Measurements from ENCODE around the gene MAGI1.

The MAGI1 gene

GRCh38 chr3:65914032-65914739 is 124.5 kb downstream of the MAGI1 start:
- Histone ChIP-seq H3K27ac (no peak overlapping the region), H3K36me3 (no peaks in the 10 kb centered on the region), H3K27me3 (no peaks in the 10 kb centered on the region), H3K4me1 (ENCODE audit: control insufficient read depth in 1 of 2, insufficient read depth in 1 of 2, low read depth in 1 of 2, low read length in 1 of 2) (no peaks in the 10 kb centered on the region), H3K9me3 (no peaks in the 10 kb centered on the region), H3K4me3 (ENCODE audit: low read depth in 1 of 2, low read length in 1 of 2) (no peak overlapping the region)
- TF ChIP-seq, protein P1, sequence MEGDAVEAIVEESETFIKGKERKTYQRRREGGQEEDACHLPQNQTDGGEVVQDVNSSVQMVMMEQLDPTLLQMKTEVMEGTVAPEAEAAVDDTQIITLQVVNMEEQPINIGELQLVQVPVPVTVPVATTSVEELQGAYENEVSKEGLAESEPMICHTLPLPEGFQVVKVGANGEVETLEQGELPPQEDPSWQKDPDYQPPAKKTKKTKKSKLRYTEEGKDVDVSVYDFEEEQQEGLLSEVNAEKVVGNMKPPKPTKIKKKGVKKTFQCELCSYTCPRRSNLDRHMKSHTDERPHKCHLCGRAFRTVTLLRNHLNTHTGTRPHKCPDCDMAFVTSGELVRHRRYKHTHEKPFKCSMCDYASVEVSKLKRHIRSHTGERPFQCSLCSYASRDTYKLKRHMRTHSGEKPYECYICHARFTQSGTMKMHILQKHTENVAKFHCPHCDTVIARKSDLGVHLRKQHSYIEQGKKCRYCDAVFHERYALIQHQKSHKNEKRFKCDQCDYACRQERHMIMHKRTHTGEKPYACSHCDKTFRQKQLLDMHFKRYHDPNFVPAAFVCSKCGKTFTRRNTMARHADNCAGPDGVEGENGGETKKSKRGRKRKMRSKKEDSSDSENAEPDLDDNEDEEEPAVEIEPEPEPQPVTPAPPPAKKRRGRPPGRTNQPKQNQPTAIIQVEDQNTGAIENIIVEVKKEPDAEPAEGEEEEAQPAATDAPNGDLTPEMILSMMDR (IDR thresholded peaks at IDR 0.05): no peak

DNA sequence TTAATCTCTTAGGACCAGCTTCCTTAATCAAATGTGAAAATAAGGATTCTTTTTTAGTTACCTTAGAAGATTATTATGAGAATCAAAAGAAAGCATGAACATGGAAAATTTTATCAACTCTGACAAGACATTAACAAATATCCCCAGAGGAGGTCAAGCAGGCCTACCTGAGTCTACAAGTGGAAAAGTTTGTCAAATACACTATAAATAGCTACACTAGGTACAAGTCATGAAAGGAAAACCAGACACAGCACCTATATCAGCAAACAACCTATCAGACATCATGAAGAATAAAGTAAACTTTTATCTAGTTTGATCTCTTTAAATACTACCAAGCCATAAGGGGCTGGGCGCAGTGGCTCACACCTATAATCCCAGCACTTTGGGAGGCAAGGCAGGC is 126.1 kb downstream of the MAGI1 start:
- TF ChIP-seq, protein P1 (IDR thresholded peaks at IDR 0.05): no peak
- Histone ChIP-seq H3K9me3 (no peaks in the 10 kb centered on the region), H3K4me1 (ENCODE audit: control insufficient read depth in 1 of 2, insufficient read depth in 1 of 2, low read depth in 1 of 2, low read length in 1 of 2) (no peaks in the 10 kb centered on the region), H3K27ac (no peak overlapping the region), H3K27me3 (no peaks in the 10 kb centered on the region), H3K4me3 (ENCODE audit: low read depth in 1 of 2, low read length in 1 of 2) (no peak overlapping the region), H3K36me3 (no peaks in the 10 kb centered on the region)

- H3K36me3 ChIP-seq: no peaks in the 10 kb centered on the region
- H3K4me3 ChIP-seq (ENCODE audit: low read depth in 1 of 2, low read length in 1 of 2): no peak overlapping the region
- TF ChIP-seq, protein P1 (IDR thresholded peaks at IDR 0.05): no peak
Observed at GRCh38 chr3:65908588-65908987, 130.1 kb downstream of the MAGI1 start.

DNA sequence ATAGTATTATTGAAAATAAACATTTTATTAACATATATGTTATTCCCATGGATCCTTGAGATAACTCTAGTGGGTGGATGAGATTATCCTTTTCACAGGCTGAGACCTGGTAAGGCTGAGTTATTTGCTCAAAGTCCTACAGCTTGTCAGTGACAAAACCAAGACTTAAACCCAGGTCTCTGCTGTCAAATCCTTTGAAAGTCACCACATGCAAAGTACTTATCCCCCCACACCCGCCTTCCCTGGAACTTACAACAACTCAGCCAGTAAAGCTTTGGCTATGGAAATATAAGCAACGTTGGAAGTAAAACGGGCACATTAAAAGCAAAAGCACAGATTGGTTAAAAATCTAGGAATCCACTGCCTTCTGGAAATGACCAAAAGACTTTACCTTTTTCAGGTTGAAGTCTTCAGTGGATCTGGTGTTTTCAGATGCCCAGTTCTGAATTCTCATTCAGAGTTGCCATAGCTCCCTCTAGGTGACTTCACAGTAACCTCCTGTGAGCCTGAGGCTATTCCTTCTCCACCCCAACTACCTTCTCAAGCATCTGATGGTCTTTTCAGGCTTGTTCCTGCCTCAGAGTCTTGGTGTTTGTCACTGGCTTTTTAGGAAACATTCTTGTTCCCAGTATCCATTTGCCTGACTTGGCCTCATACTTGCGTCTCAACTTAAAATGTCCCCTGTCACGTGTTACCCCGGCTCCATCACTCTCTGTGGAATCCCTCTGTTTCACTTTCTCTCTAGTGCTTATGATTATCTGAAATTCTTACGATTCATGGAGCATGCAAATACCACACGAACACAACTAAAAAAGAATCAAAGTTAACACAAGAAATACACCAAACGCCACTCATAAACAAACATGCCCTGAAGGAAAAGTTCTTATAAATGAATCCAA is 131.2 kb downstream of the MAGI1 start:
- Histone ChIP-seq H3K36me3 (no peaks in the 10 kb centered on the region), H3K27me3 (no peaks in the 10 kb centered on the region), H3K27ac (no peak overlapping the region), H3K9me3 (no peaks in the 10 kb centered on the region), H3K4me1 (ENCODE audit: control insufficient read depth in 1 of 2, insufficient read depth in 1 of 2, low read depth in 1 of 2, low read length in 1 of 2) (no peaks in the 10 kb centered on the region), H3K4me3 (ENCODE audit: low read depth in 1 of 2, low read length in 1 of 2) (no peak overlapping the region)
- TF ChIP-seq, protein P1 (IDR thresholded peaks at IDR 0.05): no peak

More at GRCh38 chr3:65908588-65908987, 130.1 kb downstream of the MAGI1 start:
- Histone ChIP-seq H3K27me3 (no peaks in the 10 kb centered on the region), H3K9me3 (no peaks in the 10 kb centered on the region), H3K27ac (no peak overlapping the region), H3K4me1 (ENCODE audit: control insufficient read depth in 1 of 2, insufficient read depth in 1 of 2, low read depth in 1 of 2, low read length in 1 of 2) (no peaks in the 10 kb centered on the region)

DNA sequence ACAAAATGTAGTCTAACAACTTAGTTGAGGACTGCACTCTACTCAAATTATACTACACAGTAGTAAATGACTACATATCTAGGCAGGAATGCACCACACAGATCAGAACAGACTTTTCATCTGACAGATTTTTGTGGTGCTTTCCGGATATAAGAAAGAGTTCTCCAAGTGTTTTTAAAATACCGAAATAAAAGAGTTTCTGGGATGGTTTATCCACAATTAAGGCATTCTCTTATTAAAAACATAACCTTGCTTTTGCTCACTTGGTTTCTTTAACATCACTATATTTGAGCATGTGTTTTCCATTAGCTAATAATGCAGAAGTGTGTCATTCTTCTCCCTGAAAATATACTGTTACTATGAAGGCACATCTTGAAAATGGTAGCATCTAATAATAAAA is 132.9 kb downstream of the MAGI1 start:
- H3K36me3 ChIP-seq: no peaks in the 10 kb centered on the region
- H3K27me3 ChIP-seq: no peaks in the 10 kb centered on the region
- no peaks in the 10 kb centered on the region for H3K9me3 ChIP-seq
- TF ChIP-seq, protein P1 (IDR thresholded peaks at IDR 0.05): no peak
- no peak overlapping the region for H3K4me3 ChIP-seq (ENCODE audit: low read depth in 1 of 2, low read length in 1 of 2)
- no peak overlapping the region for H3K27ac ChIP-seq
- no peaks in the 10 kb centered on the region for H3K4me1 ChIP-seq (ENCODE audit: control insufficient read depth in 1 of 2, insufficient read depth in 1 of 2, low read depth in 1 of 2, low read length in 1 of 2)

Data from neutrophil (primary cell).